22Rv1 (cell line): ENCODE data around the gene MED4.

Experiments
- CTCF ChIP-seq: fragments of 450-650 bp; IDR thresholded peaks from 2 replicates; pipeline ENCODE4 v1.5.1; 2017; ENCODE audit warnings: mild to moderate bottlenecking
- ZFX ChIP-seq: fragments of 450-650 bp; IDR thresholded peaks from 2 replicates; pipeline ENCODE4 v1.6.1; 2017; ENCODE audit warnings: antibody characterized with exemption, borderline replicate concordance

GRCh38 chr13:48118030-48118429 is 23.1 kb upstream of the MED4 start:
- no peak for TF ChIP-seq CTCF
- no peak for TF ChIP-seq ZFX
